Measurements from ENCODE around the gene FGD3.

Gene FGD3

GRCh38 chr9:93003552-93004407, 56.5 kb downstream of the FGD3 start:
- TF ChIP-seq GATA2 (IDR thresholded peaks at IDR 0.05; ENCODE audit: low read depth, low read length) (no peak), GATA3 (IDR thresholded peaks at IDR 0.05; ENCODE audit: low read depth, low read length) (no peak)

GRCh38 chr9:93004561-93004960, 57.2 kb downstream of the FGD3 start:
- TF ChIP-seq GATA3 (IDR thresholded peaks at IDR 0.05; ENCODE audit: low read depth, low read length), result no peak
- TF ChIP-seq GATA2 (IDR thresholded peaks at IDR 0.05; ENCODE audit: low read depth, low read length), result no peak

GRCh38 chr9:93005876-93006275, 58.6 kb downstream of the FGD3 start:
- TF ChIP-seq GATA3 (IDR thresholded peaks at IDR 0.05; ENCODE audit: low read depth, low read length) (no peak), GATA2 (IDR thresholded peaks at IDR 0.05; ENCODE audit: low read depth, low read length) (no peak)

- TF ChIP-seq GATA2 (IDR thresholded peaks at IDR 0.05; ENCODE audit: low read depth, low read length) (no peak), GATA3 (IDR thresholded peaks at IDR 0.05; ENCODE audit: low read depth, low read length) (no peak)
Observed at GRCh38 chr9:93007529-93008058, 60.3 kb downstream of the FGD3 start.

GRCh38 chr9:93008457-93008856, 61.1 kb downstream of the FGD3 start:
- TF ChIP-seq GATA3 (IDR thresholded peaks at IDR 0.05; ENCODE audit: low read depth, low read length) (no peak), GATA2 (IDR thresholded peaks at IDR 0.05; ENCODE audit: low read depth, low read length) (no peak)

GRCh38 chr9:93009337-93010015, 62.2 kb downstream of the FGD3 start:
- no peak for TF ChIP-seq GATA3 (IDR thresholded peaks at IDR 0.05; ENCODE audit: low read depth, low read length)

- TF ChIP-seq GATA2 (IDR thresholded peaks at IDR 0.05; ENCODE audit: low read depth, low read length) (no peak), GATA3 (IDR thresholded peaks at IDR 0.05; ENCODE audit: low read depth, low read length) (no peak)
Observed at GRCh38 chr9:93010056-93010455, 62.7 kb downstream of the FGD3 start.

GRCh38 chr9:93010704-93011103, 63.4 kb downstream of the FGD3 start:
- no peak for TF ChIP-seq GATA3 (IDR thresholded peaks at IDR 0.05; ENCODE audit: low read depth, low read length)
- TF ChIP-seq GATA2 (IDR thresholded peaks at IDR 0.05; ENCODE audit: low read depth, low read length), result no peak

- TF ChIP-seq GATA2 (IDR thresholded peaks at IDR 0.05; ENCODE audit: low read depth, low read length) (no peak), GATA3 (IDR thresholded peaks at IDR 0.05; ENCODE audit: low read depth, low read length) (no peak)
Observed at GRCh38 chr9:93011114-93011513, 63.8 kb downstream of the FGD3 start.

- TF ChIP-seq GATA3 (IDR thresholded peaks at IDR 0.05; ENCODE audit: low read depth, low read length), result no peak
- no peak for TF ChIP-seq GATA2 (IDR thresholded peaks at IDR 0.05; ENCODE audit: low read depth, low read length)
Observed at GRCh38 chr9:93012963-93013855, 65.9 kb downstream of the FGD3 start.

GRCh38 chr9:93013856-93014582, 66.7 kb downstream of the FGD3 start:
- no peak for TF ChIP-seq GATA2 (IDR thresholded peaks at IDR 0.05; ENCODE audit: low read depth, low read length)
- no peak for TF ChIP-seq GATA3 (IDR thresholded peaks at IDR 0.05; ENCODE audit: low read depth, low read length)

GRCh38 chr9:93017621-93018020, 70.3 kb downstream of the FGD3 start:
- no peak for TF ChIP-seq GATA3 (IDR thresholded peaks at IDR 0.05; ENCODE audit: low read depth, low read length)
- TF ChIP-seq GATA2 (IDR thresholded peaks at IDR 0.05; ENCODE audit: low read depth, low read length), result no peak

GRCh38 chr9:93020151-93020550, 72.8 kb downstream of the FGD3 start:
- no peak for TF ChIP-seq GATA2 (IDR thresholded peaks at IDR 0.05; ENCODE audit: low read depth, low read length)
- no peak for TF ChIP-seq GATA3 (IDR thresholded peaks at IDR 0.05; ENCODE audit: low read depth, low read length)
